Gastroesophageal sphincter (tissue), 4 donors: ENCODE measurements around the gene SPINK8. TPM values are rescaled to one million over a fixed set of nuclear protein-coding genes. Genes with fewer than 3 reads are reported as not detected.
"Not testable (repeated sequence)": the region's sequence is repeated elsewhere in the genome, so short reads cannot be mapped to it uniquely, and the experiment has no call there.

Source experiments
- ATAC-seq: fragments of 150-250 bp; one replicate; pipeline ENCODE4 v1.9.1; 2016; ENCODE audit warnings: mild to moderate bottlenecking, moderate library complexity
- H3K27ac ChIP-seq, 4 donors: fragments of 200-600 bp; sonication (generic) in 3 of 4; 1 replicate in 3 of 4; 2 replicates in 1 of 4; pipeline ENCODE4 v1.5.1; 2016 to 2019
- H3K27me3 ChIP-seq: fragments of 200-600 bp; sonication (generic); one replicate; pipeline ENCODE4 v1.5.1; 2019
- H3K36me3 ChIP-seq, 2 donors: fragments of 200-600 bp; sonication (generic); one replicate each; pipeline ENCODE4 v1.5.1; 2019; ENCODE audit warnings: control low read depth in 1 of 2
- H3K4me1 ChIP-seq, 3 donors: fragments of 200-600 bp; sonication (generic); 1 replicate in 2 of 3; 2 replicates in 1 of 3; pipeline ENCODE4 v1.5.1; 2016 to 2019; ENCODE audit warnings: control low read depth in 2 of 3
- H3K4me3 ChIP-seq, 2 donors: fragments of 200-600 bp; sonication (generic); one replicate each; pipeline ENCODE4 v1.5.1; 2019; ENCODE audit warnings: mild to moderate bottlenecking in 1 of 2, moderate library complexity in 1 of 2
- H3K9me3 ChIP-seq, 3 donors: fragments of 200-600 bp; sonication (generic); one replicate each; pipeline ENCODE4 v1.5.1; 2017 to 2019; ENCODE audit warnings: control low read depth in 2 of 3
- CTCF ChIP-seq, 4 experiments: fragments of 200-600 bp in 2 of 4; fragments of 450-650 bp in 2 of 4; sonication (generic) in 1 of 4; IDR thresholded peaks; one replicate each; pipeline ENCODE4 v1.5.1; 2017 to 2019; ENCODE audit warnings: antibody characterized with exemption in 4 of 4, mild to moderate bottlenecking in 2 of 4, moderate library complexity in 2 of 4
- EP300 ChIP-seq: sonication (generic); formaldehyde crosslinking; IDR thresholded peaks from one replicate; pipeline ENCODE4 v1.6.1; 2017; ENCODE audit warnings: antibody characterized with exemption, mild to moderate bottlenecking
- POLR2A ChIP-seq, 2 donors: fragments of 450-650 bp; IDR thresholded peaks; one replicate each; pipeline ENCODE4 v1.6.1; 2017; ENCODE audit warnings: antibody characterized with exemption in 2 of 2, mild to moderate bottlenecking in 2 of 2, moderate library complexity in 1 of 2
- POLR2AphosphoS5 ChIP-seq: sonication (generic); formaldehyde crosslinking; IDR thresholded peaks from one replicate; pipeline ENCODE4 v1.6.1; 2017; ENCODE audit warnings: antibody characterized with exemption
- WGBS, 2 donors: methylation state at CpG; one replicate each; pipeline ENCODE4 v1.1.5; 2018; ENCODE audit warnings: low coverage in 1 of 2; 5-methylcytosine and 5-hydroxymethylcytosine counted together
- total RNA-seq, 4 donors: library from RNA; depleted of rRNA; stranded (reverse); fragments of >200 nt; gene quantifications; one replicate each; pipeline ENCODE4 v1.1.0, GENCODE V29; 2016

SPINK8 gene
- total RNA-seq, 4 donors from 2014 or later = not detected

- H3K27me3 ChIP-seq = no peaks in the 10 kb centered on the region
- H3K27ac ChIP-seq = no peak overlapping the region
- peak; percentile 35 for ATAC-seq
- peaks cover 0 to 25% of the 10 kb centered on the region in 2 donors for H3K36me3 ChIP-seq
- TF ChIP-seq EP300 = no peak
- no peak for TF ChIP-seq POLR2A (IDR thresholded peaks at IDR 0.05)
- TF ChIP-seq CTCF (IDR thresholded peaks at IDR 0.05) = peak; percentile 3 to 80 (median 69)
- peaks cover 0 to 5% (median 0%) of the 10 kb centered on the region in 3 donors for H3K4me1 ChIP-seq
- H3K9me3 ChIP-seq = no peaks in the 10 kb centered on the region
- H3K4me3 ChIP-seq = no peak overlapping the region
- WGBS, 2 donors = 2 to 23% methylated on average over 2 to 4 of the region's 9 CpGs
Observed at GRCh38 chr3:48273594-48274211, 59.8 kb downstream of the SPINK8 start.

- no peak for ATAC-seq
- TF ChIP-seq POLR2A (IDR thresholded peaks at IDR 0.05) = no peak
- WGBS, 2 donors = 92 to 100% methylated on average over 1 to 5 of the region's 38 CpGs
Observed at GRCh38 chr3:48271763-48272498, 61.5 kb downstream of the SPINK8 start.

GRCh38 chr3:48271223-48271622, 62.2 kb downstream of the SPINK8 start:
- not testable (repeated sequence) for H3K27ac ChIP-seq, ATAC-seq, H3K9me3 ChIP-seq, H3K27me3 ChIP-seq, H3K4me3 ChIP-seq, H3K4me1 ChIP-seq
- peaks cover 0 to 46% of the 10 kb centered on the region in 2 donors for H3K36me3 ChIP-seq
- 93 to 98% methylated on average over 5 to 10 of the region's 10 CpGs for WGBS, 2 donors

More at GRCh38 chr3:48271763-48272498, 61.5 kb downstream of the SPINK8 start:
- Histone ChIP-seq H3K36me3 (peaks cover 0 to 39% of the 10 kb centered on the region in 2 donors), H3K9me3 (no peaks in the 10 kb centered on the region), H3K4me3 (no peak overlapping the region), H3K27ac (no peak overlapping the region), H3K4me1 (peaks cover 0 to 5% (median 0%) of the 10 kb centered on the region in 3 donors), H3K27me3 (no peaks in the 10 kb centered on the region)

- no peaks in the 10 kb centered on the region for H3K27me3 ChIP-seq
- peaks cover 0 to 5% (median 0%) of the 10 kb centered on the region in 3 donors for H3K4me1 ChIP-seq
- no peaks in the 10 kb centered on the region for H3K9me3 ChIP-seq
- H3K27ac ChIP-seq = no peak overlapping the region
- H3K36me3 ChIP-seq = peaks cover 0 to 55% of the 10 kb centered on the region in 2 donors
- WGBS, 2 donors = 69 to 81% methylated on average over 2 of the region's 2 CpGs
- H3K4me3 ChIP-seq = no peak overlapping the region
- TF ChIP-seq POLR2AphosphoS5 (no peak), CTCF (IDR thresholded peaks at IDR 0.05) (no peak), EP300 (no peak)
- ATAC-seq = no peak
Observed at GRCh38 chr3:48270306-48270705, 63.2 kb downstream of the SPINK8 start.

- 68% methylated on average over 6 to 8 of the region's 8 CpGs for WGBS, 2 donors
- no peaks in the 10 kb centered on the region for H3K9me3 ChIP-seq
- ATAC-seq = no peak
- no peak overlapping the region for H3K4me3 ChIP-seq
- TF ChIP-seq POLR2A (IDR thresholded peaks at IDR 0.05) (no peak), POLR2AphosphoS5 (no peak), EP300 (no peak), CTCF (IDR thresholded peaks at IDR 0.05) (no peak)
- no peaks in the 10 kb centered on the region for H3K27me3 ChIP-seq
- peaks cover 0 to 5% (median 0%) of the 10 kb centered on the region in 3 donors for H3K4me1 ChIP-seq
- H3K36me3 ChIP-seq = peaks cover 0 to 59% of the 10 kb centered on the region in 2 donors
- H3K27ac ChIP-seq = no peak overlapping the region
Observed at GRCh38 chr3:48269592-48269991, 63.9 kb downstream of the SPINK8 start.
